Activated CD4-positive, alpha-beta memory T cell treated with anti-CD3 and anti-CD28 coated beads for 36 hours (primary cell): ENCODE measurements around the gene FSIP1. TPM values are rescaled to one million over a fixed set of nuclear protein-coding genes. Genes with fewer than 3 reads are reported as not detected.

Source experiments
- CTCF ChIA-PET: fragments of 350-600 bp; sonication (Branson Sonifier 250); formaldehyde crosslinking; loops from one replicate; lab custom pipeline; 2021; ENCODE audit warnings: antibody characterized with exemption, inconsistent platforms; lab: Charles Lee
- POLR2A ChIA-PET: fragments of 350-600 bp; sonication (Branson Sonifier 250); formaldehyde crosslinking; loops from one replicate; lab custom pipeline; 2021; ENCODE audit warnings: antibody characterized with exemption; lab: Charles Lee
- DNase-seq: peaks from one replicate; pipeline ENCODE4 v3.0.0-alpha.2; 2020
- H3K27ac Mint-ChIP-seq: one replicate; pipeline ENCODE4 v1.8.0; 2021; ENCODE audit warnings: mixed read lengths
- H3K27me3 Mint-ChIP-seq: one replicate; pipeline ENCODE4 v1.8.0; 2021; ENCODE audit warnings: mixed read lengths
- H3K36me3 Mint-ChIP-seq: one replicate; pipeline ENCODE4 v1.8.0; 2021; ENCODE audit warnings: mixed read lengths
- H3K4me1 Mint-ChIP-seq: one replicate; pipeline ENCODE4 v1.8.0; 2021; ENCODE audit warnings: low read depth, mixed read lengths
- H3K4me3 Mint-ChIP-seq: one replicate; pipeline ENCODE4 v1.8.0; 2021; ENCODE audit warnings: mild to moderate bottlenecking, mixed read lengths
- H3K9me3 Mint-ChIP-seq: one replicate; pipeline ENCODE4 v1.8.0; 2021; ENCODE audit warnings: mixed read lengths
- intact Hi-C: fragments of 100-400 bp; cut with micrococcal nuclease; formaldehyde crosslinking; loops from one replicate; pipeline ENCODE4 v1.15.1; 2023
- total RNA-seq, 2 experiments: library from RNA; stranded (reverse); gene quantifications; one replicate each; pipeline ENCODE4 v1.2.3, GENCODE V29; 2021

Gene FSIP1
- total RNA-seq, 2 experiments from 2014 or later = 0.29 to 0.68 TPM

GRCh38 chr15:39792025-39792843 lies 9.6 kb upstream of the FSIP1 start:
- intact Hi-C loops = no loop called here
- H3K9me3 Mint-ChIP-seq = no peaks in the 10 kb centered on the region
- no peak for DNase-seq
- no peaks in the 10 kb centered on the region for H3K36me3 Mint-ChIP-seq
- POLR2A ChIA-PET = interaction anchor here (0.9 kb wide), 1 partner anchor 566 kb away, joined by 3 read pairs; the partner anchor contains the start of gene DISP2
- H3K27ac Mint-ChIP-seq = no peak overlapping the region
- H3K4me1 Mint-ChIP-seq = peaks cover 14% of the 10 kb centered on the region
- H3K27me3 Mint-ChIP-seq = peaks cover 14% of the 10 kb centered on the region
- CTCF ChIA-PET = no interaction called here
- H3K4me3 Mint-ChIP-seq = no peak overlapping the region

GRCh38 chr15:39789736-39790135 lies 7.1 kb upstream of the FSIP1 start:
- ChIA-PET POLR2A (no interaction called here), CTCF (interaction anchor here (0.6 to 3.3 kb wide), 6 partner anchors 14 to 1090 kb away, joined by 3 to 29 read pairs (median 5); no protein-coding TSS in a partner anchor)
- intact Hi-C loops = loop anchor here (10.0 kb wide), 2 partner anchors 515 to 1235 kb away; partner anchors contain the start of gene PLCB2
- Mint-ChIP-seq H3K4me3 (no peak overlapping the region), H3K4me1 (peaks cover 29% of the 10 kb centered on the region), H3K9me3 (no peaks in the 10 kb centered on the region), H3K36me3 (no peaks in the 10 kb centered on the region), H3K27ac (no peak overlapping the region), H3K27me3 (peaks cover 8% of the 10 kb centered on the region)
- DNase-seq = no peak

- POLR2A ChIA-PET = interaction anchor here (1.0 kb wide), 1 partner anchor 11 kb away, joined by 3 read pairs; no protein-coding TSS in a partner anchor
- intact Hi-C loops = loop anchor here (10.0 kb wide), 2 partner anchors 516 to 1234 kb away; partner anchors contain the start of gene PLCB2
Observed at GRCh38 chr15:39788800-39789565, 6.3 kb upstream of the FSIP1 start.

GRCh38 chr15:39788108-39788507 lies 5.5 kb upstream of the FSIP1 start:
- Mint-ChIP-seq H3K4me3 (no peak overlapping the region), H3K27ac (peak overlapping the region; percentile 9), H3K4me1 (peaks cover 43% of the 10 kb centered on the region), H3K27me3 (no peaks in the 10 kb centered on the region), H3K9me3 (no peaks in the 10 kb centered on the region), H3K36me3 (no peaks in the 10 kb centered on the region)
- ChIA-PET CTCF (interaction anchor here (0.6 to 3.3 kb wide), 17 partner anchors 11 to 486 kb away, joined by 3 to 29 read pairs (median 4); partner anchors contain the start of gene EIF2AK4), POLR2A (interaction anchor here (0.9 to 1.0 kb wide), 2 partner anchors 10 to 12 kb away, joined by 3 read pairs; no protein-coding TSS in a partner anchor)
- peak; percentile 52 for DNase-seq
- intact Hi-C loops = loop anchor here (10.0 kb wide), 2 partner anchors 517 to 1233 kb away; partner anchors contain the start of gene PLCB2

More at GRCh38 chr15:39788800-39789565, 6.3 kb upstream of the FSIP1 start:
- H3K36me3 Mint-ChIP-seq = no peaks in the 10 kb centered on the region
- DNase-seq = no peak
- CTCF ChIA-PET = interaction anchor here (0.6 to 3.3 kb wide), 10 partner anchors 10 to 1089 kb away, joined by 3 to 29 read pairs (median 5); partner anchors contain the start of gene EIF2AK4
- peaks cover 2% of the 10 kb centered on the region for H3K27me3 Mint-ChIP-seq
- H3K4me3 Mint-ChIP-seq = no peak overlapping the region
- no peaks in the 10 kb centered on the region for H3K9me3 Mint-ChIP-seq
- peaks cover 37% of the 10 kb centered on the region for H3K4me1 Mint-ChIP-seq
- H3K27ac Mint-ChIP-seq = no peak overlapping the region

- Mint-ChIP-seq H3K27ac (no peak overlapping the region), H3K4me1 (peaks cover 43% of the 10 kb centered on the region), H3K4me3 (no peak overlapping the region), H3K9me3 (no peaks in the 10 kb centered on the region), H3K36me3 (no peaks in the 10 kb centered on the region), H3K27me3 (no peaks in the 10 kb centered on the region)
- intact Hi-C loops = loop anchor here (10.0 kb wide), 2 partner anchors 517 to 1233 kb away; partner anchors contain the start of gene PLCB2
- DNase-seq = no peak
- POLR2A ChIA-PET = interaction anchor here (0.9 kb wide), 1 partner anchor 11 kb away, joined by 3 read pairs; no protein-coding TSS in a partner anchor
- CTCF ChIA-PET = interaction anchor here (0.6 to 3.3 kb wide), 19 partner anchors 10 to 1063 kb away, joined by 3 to 29 read pairs (median 4); partner anchors contain the start of gene EIF2AK4
Observed at GRCh38 chr15:39787479-39787878, 4.8 kb upstream of the FSIP1 start.

- DNase-seq = no peak
Observed at GRCh38 chr15:39786447-39787056, 3.9 kb upstream of the FSIP1 start.

GRCh38 chr15:39785841-39786240 lies 3.2 kb upstream of the FSIP1 start:
- Mint-ChIP-seq H3K27ac (no peak overlapping the region), H3K36me3 (no peaks in the 10 kb centered on the region), H3K4me1 (peaks cover 54% of the 10 kb centered on the region), H3K4me3 (no peak overlapping the region), H3K27me3 (no peaks in the 10 kb centered on the region), H3K9me3 (no peaks in the 10 kb centered on the region)
- POLR2A ChIA-PET = no interaction called here
- CTCF ChIA-PET = interaction anchor here (0.9 to 2.2 kb wide), 7 partner anchors 90 to 493 kb away, joined by 3 to 17 read pairs (median 5); partner anchors contain the start of genes EIF2AK4 and SRP14
- DNase-seq = no peak
- intact Hi-C loops = loop anchor here (1.0 to 10.0 kb wide), 4 partner anchors 89 to 1231 kb away; partner anchors contain the start of gene PLCB2

More at GRCh38 chr15:39786447-39787056, 3.9 kb upstream of the FSIP1 start:
- intact Hi-C loops = loop anchor here (1.0 to 10.0 kb wide), 4 partner anchors 89 to 1232 kb away; partner anchors contain the start of gene PLCB2
- Mint-ChIP-seq H3K4me1 (peaks cover 50% of the 10 kb centered on the region), H3K4me3 (no peak overlapping the region), H3K9me3 (no peaks in the 10 kb centered on the region), H3K27me3 (no peaks in the 10 kb centered on the region), H3K36me3 (no peaks in the 10 kb centered on the region), H3K27ac (no peak overlapping the region)
- POLR2A ChIA-PET = no interaction called here
- CTCF ChIA-PET = interaction anchor here (0.7 to 3.3 kb wide), 10 partner anchors 30 to 493 kb away, joined by 3 to 29 read pairs (median 5); partner anchors contain the start of gene EIF2AK4

GRCh38 chr15:39785139-39785538 lies 2.5 kb upstream of the FSIP1 start:
- no peak overlapping the region for H3K4me3 Mint-ChIP-seq
- no peak overlapping the region for H3K27ac Mint-ChIP-seq
- DNase-seq = no peak
- H3K36me3 Mint-ChIP-seq = no peaks in the 10 kb centered on the region
- ChIA-PET POLR2A (no interaction called here), CTCF (interaction anchor here (1.1 to 2.2 kb wide), 6 partner anchors 91 to 489 kb away, joined by 3 to 17 read pairs (median 5); partner anchors contain the start of genes EIF2AK4 and SRP14)
- H3K27me3 Mint-ChIP-seq = no peaks in the 10 kb centered on the region
- intact Hi-C loops = loop anchor here (10.0 kb wide), 2 partner anchors 520 to 1230 kb away; partner anchors contain the start of gene PLCB2
- no peaks in the 10 kb centered on the region for H3K9me3 Mint-ChIP-seq
- peaks cover 54% of the 10 kb centered on the region for H3K4me1 Mint-ChIP-seq

GRCh38 chr15:39784638-39785037 lies 2.0 kb upstream of the FSIP1 start:
- DNase-seq = no peak
- H3K4me1 Mint-ChIP-seq = peaks cover 54% of the 10 kb centered on the region
- H3K27ac Mint-ChIP-seq = peak overlapping the region; percentile 36
- H3K4me3 Mint-ChIP-seq = no peak overlapping the region
- intact Hi-C loops = loop anchor here (5.0 to 10.0 kb wide), 4 partner anchors 148 to 1230 kb away; partner anchors contain the start of genes BMF, EIF2AK4 and PLCB2
- H3K27me3 Mint-ChIP-seq = no peaks in the 10 kb centered on the region
- no peaks in the 10 kb centered on the region for H3K36me3 Mint-ChIP-seq
- ChIA-PET CTCF (interaction anchor here (0.6 to 3.0 kb wide), 5 partner anchors 90 to 490 kb away, joined by 3 to 12 read pairs (median 5); partner anchors contain the start of genes EIF2AK4 and SRP14), POLR2A (no interaction called here)
- no peaks in the 10 kb centered on the region for H3K9me3 Mint-ChIP-seq

GRCh38 chr15:39784125-39784524 lies 1.5 kb upstream of the FSIP1 start:
- ChIA-PET POLR2A (no interaction called here), CTCF (interaction anchor here (1.2 to 3.0 kb wide), 3 partner anchors 27 to 490 kb away, joined by 4 to 12 read pairs (median 10); no protein-coding TSS in a partner anchor)
- no peaks in the 10 kb centered on the region for H3K36me3 Mint-ChIP-seq
- intact Hi-C loops = loop anchor here (5.0 to 10.0 kb wide), 4 partner anchors 148 to 1229 kb away; partner anchors contain the start of genes BMF, EIF2AK4 and PLCB2
- peaks cover 54% of the 10 kb centered on the region for H3K4me1 Mint-ChIP-seq
- H3K27ac Mint-ChIP-seq = peak overlapping the region; percentile 93
- peak overlapping the region; percentile 79 for H3K4me3 Mint-ChIP-seq
- no peak for DNase-seq
- H3K27me3 Mint-ChIP-seq = no peaks in the 10 kb centered on the region
- no peaks in the 10 kb centered on the region for H3K9me3 Mint-ChIP-seq
